Measurements from ENCODE around the gene BTBD10. TPM values are rescaled to one million over a fixed set of nuclear protein-coding genes. Genes with fewer than 3 reads are reported as not detected.

Gene BTBD10
- total RNA-seq, 4 donors from 2014 or later = 13.8 to 33.3 (median 27.1) TPM

GRCh38 chr11:13473013-13473722 is 10.1 kb upstream of the BTBD10 start:
- Histone ChIP-seq H3K4me1 (no peaks in the 10 kb centered on the region), H3K36me3 (no peaks in the 10 kb centered on the region), H3K27me3 (no peaks in the 10 kb centered on the region), H3K27ac (no peak overlapping the region), H3K9me3 (no peaks in the 10 kb centered on the region), H3K4me3 (no peak overlapping the region)
- no peak for TF ChIP-seq POLR2A (IDR thresholded peaks at IDR 0.05)
- no peak for TF ChIP-seq CTCF (IDR thresholded peaks at IDR 0.05)
- no peak for DNase-seq

DNA sequence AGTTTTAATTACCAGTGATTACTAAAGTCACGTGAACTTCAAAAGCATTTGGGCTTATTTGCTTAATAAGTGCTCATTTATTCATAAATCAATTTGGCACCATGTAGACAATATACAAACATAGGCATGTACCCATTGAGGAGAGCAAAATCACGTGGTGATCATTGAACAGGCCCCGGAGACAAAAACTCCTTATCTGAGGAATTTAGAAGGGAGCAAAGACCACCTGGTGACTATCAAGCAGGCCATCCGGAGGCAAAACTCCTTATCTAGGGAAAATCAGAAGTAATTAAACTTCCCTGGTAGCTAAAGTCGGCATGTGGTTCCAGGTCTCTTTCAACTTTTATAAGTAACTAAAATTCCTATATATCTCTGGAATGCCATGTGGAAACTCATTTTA is 5.7 kb upstream of the BTBD10 start:
- Histone ChIP-seq H3K27ac (no peak overlapping the region), H3K4me3 (no peak overlapping the region), H3K9me3 (no peaks in the 10 kb centered on the region), H3K4me1 (peaks cover 0 to 2% (median 0%) of the 10 kb centered on the region in 4 donors), H3K36me3 (no peaks in the 10 kb centered on the region), H3K27me3 (no peaks in the 10 kb centered on the region)
- TF ChIP-seq POLR2A (IDR thresholded peaks at IDR 0.05) = no peak
- no peak for TF ChIP-seq CTCF (IDR thresholded peaks at IDR 0.05)
- no peak for DNase-seq

GRCh38 chr11:13465909-13466371 is 2.9 kb upstream of the BTBD10 start:
- H3K4me3 ChIP-seq = no peak overlapping the region
- H3K36me3 ChIP-seq = no peaks in the 10 kb centered on the region
- H3K9me3 ChIP-seq = no peaks in the 10 kb centered on the region
- TF ChIP-seq POLR2A (IDR thresholded peaks at IDR 0.05) (no peak), CTCF (IDR thresholded peaks at IDR 0.05) (peak; percentile 6 to 58 (median 46))
- peaks cover 0 to 18% (median 0%) of the 10 kb centered on the region in 4 donors for H3K4me1 ChIP-seq
- H3K27ac ChIP-seq = no peak overlapping the region
- no peaks in the 10 kb centered on the region for H3K27me3 ChIP-seq
- no peak for DNase-seq

DNA sequence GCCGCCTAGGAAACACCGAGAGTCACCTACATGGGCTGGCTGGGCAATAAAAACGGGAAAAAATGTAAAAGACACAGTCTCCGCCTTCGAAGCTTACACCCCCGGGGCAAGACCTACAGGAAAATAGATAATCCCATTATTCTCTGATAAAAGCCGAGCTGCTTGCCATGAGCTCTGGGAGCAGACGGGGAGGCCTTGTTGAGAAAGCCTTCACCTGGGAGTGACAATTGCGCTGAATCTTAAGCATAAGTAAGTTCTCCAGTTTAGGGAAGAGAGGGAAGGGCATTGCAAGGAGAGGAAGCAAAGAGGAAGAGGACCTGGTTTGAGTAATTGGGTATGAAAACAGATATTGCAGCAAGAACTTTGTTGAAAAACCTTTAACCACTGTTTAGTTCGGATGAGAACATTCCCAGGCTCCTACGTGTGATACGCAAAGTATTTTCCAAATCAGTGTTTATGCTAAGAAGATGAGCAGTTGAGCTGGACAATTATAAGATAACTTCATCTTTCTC is 813 bp upstream of the BTBD10 start:
- TF ChIP-seq POLR2A (IDR thresholded peaks at IDR 0.05) = no peak
- no peak for TF ChIP-seq CTCF (IDR thresholded peaks at IDR 0.05)
- no peak for DNase-seq
- Histone ChIP-seq H3K4me1 (peaks cover 0 to 18% (median 0%) of the 10 kb centered on the region in 4 donors), H3K9me3 (no peaks in the 10 kb centered on the region), H3K36me3 (no peaks in the 10 kb centered on the region), H3K27me3 (no peaks in the 10 kb centered on the region), H3K4me3 (peak overlapping the region; percentile 69 to 88 (median 77)), H3K27ac (peak overlapping the region; percentile 87 to 96 (median 88))

DNA sequence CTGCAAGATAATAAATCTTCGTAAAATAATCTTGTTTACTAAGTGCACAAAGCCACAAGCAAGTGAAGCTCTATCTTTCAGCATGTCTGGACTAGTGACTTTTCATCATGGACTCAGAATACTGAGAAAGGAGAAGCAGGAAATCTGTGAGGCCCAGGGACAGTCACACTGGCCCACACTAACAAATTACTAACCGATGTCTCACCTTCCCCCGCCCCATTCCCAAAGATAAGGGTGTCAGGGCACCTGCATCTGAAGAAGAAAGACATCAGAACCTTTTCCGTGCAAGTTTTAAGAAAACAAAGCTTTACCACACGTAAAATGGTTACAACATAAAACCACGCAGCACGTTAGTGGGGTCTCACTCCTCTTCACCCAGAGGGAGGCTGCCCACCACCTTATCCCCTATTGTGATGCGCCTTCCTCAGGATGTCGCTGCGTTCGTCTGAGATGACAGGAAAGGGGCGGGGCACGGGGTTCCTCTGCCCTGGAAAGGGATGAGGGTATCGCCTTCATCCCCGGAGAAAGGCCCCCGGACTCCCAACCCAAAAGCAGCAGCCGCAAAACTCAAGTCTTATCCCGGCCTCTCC is 616 bp downstream of the BTBD10 start:
- DNase-seq = peak in 2 of 3 donors; percentile 84 to 88
- H3K4me1 ChIP-seq = peaks cover 0 to 18% (median 0%) of the 10 kb centered on the region in 4 donors
- no peaks in the 10 kb centered on the region for H3K36me3 ChIP-seq
- H3K4me3 ChIP-seq = peak overlapping the region; percentile 69 to 88 (median 77)
- H3K27me3 ChIP-seq = no peaks in the 10 kb centered on the region
- TF ChIP-seq CTCF (IDR thresholded peaks at IDR 0.05) = no peak
- no peak for TF ChIP-seq POLR2A (IDR thresholded peaks at IDR 0.05)
- no peaks in the 10 kb centered on the region for H3K9me3 ChIP-seq
- peak overlapping the region; percentile 87 to 96 (median 88) for H3K27ac ChIP-seq

All from Peyer's patch (tissue), 4 donors.